IMR-90 (cell line): Measurements from ENCODE around the gene CYP3A4. TPM values are rescaled to one million over a fixed set of nuclear protein-coding genes. Genes with fewer than 3 reads are reported as not detected.

Experiments
- ATAC-seq: fragments of 200-7000 bp; cut with Tn5 transposase; 2 replicates; pipeline ENCODE4 v1.9.1; 2020; ENCODE audit warnings: low read depth, mild to moderate bottlenecking, moderate library complexity
- BruUV-seq: library from RNA; stranded (reverse); fragments of 400-500 nt; replicated peaks from 2 replicates; lab custom pipeline; 2021; lab: Mats Ljungman, UMichigan
- CTCF ChIA-PET: fragments of 300-600 bp; formaldehyde crosslinking; extraction: SDS; loops from one replicate; lab custom pipeline; 2021; ENCODE audit warnings: antibody characterized with exemption; lab: Yijun Ruan, JAX
- POLR2A ChIA-PET: fragments of 300-600 bp; sonication (Branson Sonifier 250); formaldehyde crosslinking; loops from one replicate; lab custom pipeline; 2022; ENCODE audit warnings: antibody characterized with exemption; ENCODE audit not compliant: unreplicated experiment; lab: Charles Lee
- DNase-seq: peaks from one replicate; pipeline ENCODE4 v3.0.0; 2013
- H2AFZ ChIP-seq: replicated peaks from 2 replicates; pipeline ENCODE3; 2013; ENCODE audit warnings: low read length, mild to moderate bottlenecking; ENCODE audit not compliant: poor library complexity
- H2AK5ac ChIP-seq: 2 replicates; pipeline ENCODE4 v1.6.1; 2013; ENCODE audit warnings: low read depth, low read length, inconsistent platforms
- H2AK9ac ChIP-seq: replicated peaks from 2 replicates; pipeline ENCODE3; 2013; ENCODE audit warnings: mild to moderate bottlenecking, low read depth, low read length, moderate library complexity; ENCODE audit not compliant: poor library complexity
- H2BK120ac ChIP-seq: 2 replicates; pipeline ENCODE4 v1.6.1; 2013; ENCODE audit warnings: low read depth, low read length, inconsistent platforms
- H2BK15ac ChIP-seq: 3 replicates; pipeline ENCODE4 v1.6.1; 2013; ENCODE audit warnings: low read depth, low read length, inconsistent platforms
- H2BK20ac ChIP-seq: 2 replicates; pipeline ENCODE4 v1.6.1; 2013; ENCODE audit warnings: low read depth, mild to moderate bottlenecking, inconsistent platforms, low read length, moderate library complexity
- H2BK5ac ChIP-seq: 2 replicates; pipeline ENCODE4 v1.6.1; 2013; ENCODE audit warnings: mild to moderate bottlenecking, low read depth, low read length, inconsistent platforms; ENCODE audit not compliant: poor library complexity, severe bottlenecking
- H3K14ac ChIP-seq: replicated peaks from 2 replicates; pipeline ENCODE4 v1.6.1; 2013; ENCODE audit warnings: low read depth, low read length, inconsistent platforms
- H3K18ac ChIP-seq: 2 replicates; pipeline ENCODE4 v1.6.1; 2013; ENCODE audit warnings: low read depth, low read length, control low read depth
- H3K23ac ChIP-seq: 2 replicates; pipeline ENCODE4 v1.6.1; 2013; ENCODE audit warnings: low read depth, low read length, inconsistent platforms
- H3K27ac ChIP-seq: 2 replicates; pipeline ENCODE4 v1.5.1; 2013; ENCODE audit warnings: mild to moderate bottlenecking, control low read depth, low read length; ENCODE audit not compliant: insufficient read depth
- H3K27me3 ChIP-seq: 2 replicates; pipeline ENCODE4 v1.6.1; 2013; ENCODE audit warnings: low read length; ENCODE audit not compliant: control insufficient read depth, insufficient read depth
- H3K36me3 ChIP-seq: 2 replicates; pipeline ENCODE4 v1.6.1; 2013; ENCODE audit warnings: low read length, mixed read lengths; ENCODE audit not compliant: control insufficient read depth, insufficient read depth
- H3K4ac ChIP-seq: 2 replicates; pipeline ENCODE4 v1.6.1; 2013; ENCODE audit warnings: low read depth, low read length, inconsistent platforms
- H3K4me1 ChIP-seq: 2 replicates; pipeline ENCODE4 v1.6.1; 2013; ENCODE audit warnings: low read length, mixed read lengths; ENCODE audit not compliant: control insufficient read depth, insufficient read depth
- H3K4me2 ChIP-seq: 2 replicates; pipeline ENCODE4 v1.6.1; 2013; ENCODE audit warnings: low read depth, mild to moderate bottlenecking, control low read depth, low read length, moderate library complexity
- H3K4me3 ChIP-seq: 2 replicates; pipeline ENCODE4 v1.5.1; 2013; ENCODE audit warnings: low read depth, mild to moderate bottlenecking, control low read depth, low read length, moderate library complexity; ENCODE audit not compliant: insufficient read depth
- H3K56ac ChIP-seq: 2 replicates; pipeline ENCODE4 v1.6.1; 2013; ENCODE audit warnings: low read length, inconsistent platforms; ENCODE audit not compliant: insufficient read depth; ENCODE audit errors: extremely low read depth
- H3K79me1 ChIP-seq, 2 experiments: 2 replicates each; pipeline ENCODE4 v1.6.1; 2013; ENCODE audit warnings: low read length in 2 of 2, inconsistent platforms in 1 of 2, low read depth in 1 of 2
- H3K9ac ChIP-seq: 2 replicates; pipeline ENCODE4 v1.6.1; 2013; ENCODE audit warnings: low read depth, low read length, control low read depth
- H3K9me1 ChIP-seq: 2 replicates; pipeline ENCODE4 v1.6.1; 2013; ENCODE audit warnings: low read length, inconsistent platforms; ENCODE audit not compliant: insufficient read depth
- H3K9me3 ChIP-seq: 2 replicates; pipeline ENCODE4 v1.6.1; 2013; ENCODE audit warnings: low read length; ENCODE audit not compliant: control insufficient read depth, insufficient read depth
- H4K20me1 ChIP-seq: 2 replicates; pipeline ENCODE4 v1.6.1; 2013; ENCODE audit warnings: low read length, inconsistent platforms; ENCODE audit not compliant: insufficient read depth
- H4K5ac ChIP-seq: 2 replicates; pipeline ENCODE4 v1.6.1; 2013; ENCODE audit warnings: mild to moderate bottlenecking, low read depth, low read length, control low read depth
- H4K8ac ChIP-seq, 2 experiments: 2 replicates each; pipeline ENCODE4 v1.6.1; 2013; ENCODE audit warnings: low read depth in 2 of 2, low read length in 2 of 2, control low read depth in 1 of 2, inconsistent platforms in 1 of 2
- H4K91ac ChIP-seq: 2 replicates; pipeline ENCODE4 v1.6.1; 2013; ENCODE audit warnings: low read depth, low read length, inconsistent platforms; ENCODE audit not compliant: insufficient read depth
- CEBPB ChIP-seq: IDR thresholded peaks from 2 replicates; pipeline ENCODE4 v1.6.1; 2012; ENCODE audit warnings: low read depth, low read length, improper control_type of control experiment
- CHD1 ChIP-seq: IDR thresholded peaks from 2 replicates; pipeline ENCODE4 v1.6.1; 2012; ENCODE audit warnings: low read depth, low read length, improper control_type of control experiment
- RAD21 ChIP-seq: IDR thresholded peaks from 2 replicates; pipeline ENCODE4 v1.6.1; 2012; ENCODE audit warnings: low read length, improper control_type of control experiment
- SMC3 ChIP-seq: fragments of 150-350 bp; IDR thresholded peaks from 2 replicates; pipeline ENCODE4 v1.6.1; 2016; ENCODE audit warnings: low read depth, mild to moderate bottlenecking, antibody characterized with exemption, low read length, moderate library complexity
- WGBS, 2 experiments: methylation state at CpG; one replicate each; pipeline versions ENCODE4 v1.1.5 to v1.1.7; 2013; ENCODE audit warnings: missing lambda C conversion rate in 2 of 2; ENCODE audit not compliant: insufficient read length in 1 of 2; ENCODE audit errors: extremely low coverage in 2 of 2; 5-methylcytosine and 5-hydroxymethylcytosine counted together
- dilution Hi-C: fragments of 300-500 bp; cut with HindIII; formaldehyde crosslinking; loops from one replicate; pipeline ENCODE4 v1.14.3; 2018; ENCODE audit warnings: low sequenced_read_pairs; ENCODE audit not compliant: unreplicated experiment
- in situ Hi-C: fragments of 300-500 bp; cut with MboI; formaldehyde crosslinking; loops from 3 replicates; pipeline ENCODE4 v1.14.3; 2019; ENCODE audit warnings: low sequenced_read_pairs, inconsistent platforms, mixed read lengths
- intact Hi-C: fragments of 100-400 bp; cut with micrococcal nuclease; formaldehyde crosslinking; loops from 2 replicates; pipeline ENCODE4 v1.10.0; 2022
- polyA plus RNA-seq, 3 experiments: library from polyadenylated mRNA; depleted of rRNA; stranded (reverse); fragments of >200 nt; gene quantifications; 2 replicates each; pipeline ENCODE4 v1.2.3, GENCODE V29; 2012; ENCODE audit warnings: low replicate concordance in 1 of 3
- total RNA-seq: library from RNA; depleted of rRNA; stranded (reverse); fragments of >200 nt; gene quantifications from 2 replicates; pipeline ENCODE4 v1.2.3, GENCODE V29; 2012

Gene CYP3A4
- total and polyA plus RNA-seq, 2 of the 4 experiments (the other 2 are of a cell fraction): not detected

DNA sequence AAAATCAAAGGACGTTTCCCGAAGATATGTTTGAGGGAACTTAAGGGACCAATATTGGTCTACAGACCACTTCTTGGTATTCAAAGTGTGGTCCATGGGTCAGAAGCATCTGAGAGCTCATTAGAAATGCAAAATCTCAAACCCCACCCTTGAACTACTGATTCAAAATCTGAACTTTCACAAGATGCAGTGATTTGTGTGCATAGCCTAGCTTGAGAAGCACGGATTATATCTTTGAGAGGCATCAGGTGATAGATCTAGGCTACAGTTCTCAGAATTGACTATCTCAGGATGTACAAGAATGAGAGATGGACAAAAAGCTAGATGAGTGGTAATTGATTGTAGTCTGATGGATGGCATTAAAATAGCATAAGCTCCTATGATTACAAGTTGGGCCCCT is 19.5 kb downstream of the CYP3A4 start:
- no peak overlapping the region for H3K27ac ChIP-seq
- no peak overlapping the region for H3K4me2 ChIP-seq
- no peaks in the 10 kb centered on the region for H3K9me1 ChIP-seq
- H3K4me1 ChIP-seq: no peaks in the 10 kb centered on the region
- no peak for DNase-seq
- no peaks in the 10 kb centered on the region for H3K79me1 ChIP-seq
- peaks cover 4% of the 10 kb centered on the region; the same call in 1 of the 2 replicates for H3K27me3 ChIP-seq
- TF ChIP-seq CHD1 (no peak), RAD21 (no peak), CEBPB (no peak), SMC3 (no peak)
- no peaks in the 10 kb centered on the region for H3K36me3 ChIP-seq
- 50% methylated on average over 1 of the region's 3 CpGs; no CpG with 5 or more reads in 1 of the 2 experiments for WGBS, 2 experiments
- H2BK5ac ChIP-seq: no peak overlapping the region
- no peak overlapping the region for H2AK5ac ChIP-seq
- no peak overlapping the region for H3K4ac ChIP-seq
- no peak overlapping the region for H4K5ac ChIP-seq
- ChIA-PET POLR2A (no interaction called here), CTCF (interaction anchor here (0.7 kb wide), 1 partner anchor 13 kb away, joined by 3 read pairs; no protein-coding TSS in a partner anchor)
- H2BK15ac ChIP-seq: no peak overlapping the region
- H2BK20ac ChIP-seq: no peak overlapping the region
- intact Hi-C loops: no loop called here
- no peak overlapping the region for H3K56ac ChIP-seq
- no TSS peak for BruUV-seq
- H2AFZ ChIP-seq: no peak overlapping the region
- H3K9ac ChIP-seq: no peak overlapping the region
- no peak overlapping the region for H2BK120ac ChIP-seq
- no peaks in the 10 kb centered on the region for H4K20me1 ChIP-seq
- H4K91ac ChIP-seq: no peak overlapping the region
- no peak overlapping the region for H2AK9ac ChIP-seq
- H3K4me3 ChIP-seq: no peak overlapping the region
- H3K23ac ChIP-seq: no peak overlapping the region
- no peaks in the 10 kb centered on the region for H3K9me3 ChIP-seq
- H4K8ac ChIP-seq: no peak overlapping the region
- in situ Hi-C loops: no loop called here
- no peak overlapping the region for H3K14ac ChIP-seq
- no peak for ATAC-seq
- dilution Hi-C loops: no loop called here
- no peak overlapping the region for H3K18ac ChIP-seq
